ENCODE measurements around the gene KCND3. TPM values are rescaled to one million over a fixed set of nuclear protein-coding genes. Genes with fewer than 3 reads are reported as not detected.

Gene KCND3
- total and polyA plus RNA-seq, 2 donors (not counting 3 experiments of a cell fraction or from before 2014, with no cell fraction given): 0.03 TPM; not detected in 1

GRCh38 chr1:111982428-111982827 lies 7.0 kb downstream of the KCND3 start:
- CTCF ChIA-PET: no interaction called here

More at GRCh38 chr1:111982428-111982827, 7.0 kb downstream of the KCND3 start:
- BruUV-seq (replicated peaks): no TSS peak
- POLR2A ChIA-PET: no interaction called here
- intact Hi-C loops (cut with micrococcal nuclease) (no loop called here), dilution Hi-C loops (cut with MboI; ENCODE audit: extremely low pct_ligation_motif_present, low sequenced_read_pairs) (no loop called here)
- no peaks in the 10 kb centered on the region for H3K9me1 ChIP-seq (replicated peaks; ENCODE audit: control insufficient read depth, extremely low read depth, insufficient read depth, low read length)
- no peak overlapping the region for H3K27ac ChIP-seq (ENCODE audit: insufficient read depth, low read depth, low read length)
- no peaks in the 10 kb centered on the region for H3K79me2 ChIP-seq (ENCODE audit: control insufficient read depth, insufficient read depth, low read length)
- no peak overlapping the region for H2AFZ ChIP-seq (ENCODE audit: low read depth, low read length)
- no peaks in the 10 kb centered on the region for H3K36me3 ChIP-seq (ENCODE audit: control insufficient read depth in 2 of 2, extremely low read depth in 1 of 2, insufficient read depth in 2 of 2, low read length in 2 of 2)
- no peak overlapping the region for H3K4me3 ChIP-seq (replicated peaks in 1 of 3; ENCODE audit: insufficient read depth in 1 of 3, low read depth in 1 of 3, low read length in 3 of 3)
- no peak overlapping the region for H3K9ac ChIP-seq (replicated peaks; ENCODE audit: extremely low read depth, insufficient read depth, low read length)
- no peaks in the 10 kb centered on the region for H4K20me1 ChIP-seq (replicated peaks; ENCODE audit: control insufficient read depth, extremely low read depth, insufficient read depth, low read length)
- no peak overlapping the region for H3K4me2 ChIP-seq (ENCODE audit: insufficient read depth, low read length)
- FAIRE-seq (no peak), DNase-seq (ENCODE audit: low read depth, low spot score) (no peak)
- H3K4me1 ChIP-seq (ENCODE audit: control insufficient read depth, extremely low read depth, insufficient read depth, low read length): no peaks in the 10 kb centered on the region
- H3K27me3 ChIP-seq (ENCODE audit: control insufficient read depth in 2 of 2, insufficient read depth in 2 of 2, low read length in 2 of 2): peaks cover 2 to 3% of the 10 kb centered on the region in 2 experiments
- TF ChIP-seq POLR2A (IDR thresholded peaks at IDR 0.05; ENCODE audit: low read depth, low read length) (no peak), FOS (IDR thresholded peaks at IDR 0.05; ENCODE audit: borderline replicate concordance, insufficient read depth, low read length) (no peak), CTCF (IDR thresholded peaks at IDR 0.05; ENCODE audit: extremely low read depth in 1 of 2, insufficient read depth in 1 of 2, low read depth in 1 of 2, low read length in 2 of 2) (no peak), GATA2 (IDR thresholded peaks at IDR 0.05; ENCODE audit: insufficient read depth, insufficient read length, low read depth, low read length) (no peak), POLR2AphosphoS5 (IDR thresholded peaks at IDR 0.05; ENCODE audit: insufficient read depth, low read depth, low read length) (no peak), JUN (IDR thresholded peaks at IDR 0.05; ENCODE audit: borderline replicate concordance, insufficient read depth, insufficient read length, low read depth) (no peak), MYC (IDR thresholded peaks at IDR 0.05; ENCODE audit: low read depth, low read length) (no peak), MAX (IDR thresholded peaks at IDR 0.05; ENCODE audit: insufficient read depth, insufficient read length) (no peak), EZH2 (IDR thresholded peaks at IDR 0.05; ENCODE audit: borderline replicate concordance, low read depth, low read length, severe bottlenecking) (no peak)
- no peaks in the 10 kb centered on the region for H3K9me3 ChIP-seq (replicated peaks; ENCODE audit: control insufficient read depth, insufficient read depth, low read length)

All from endothelial cell of umbilical vein (primary cell).